ENCODE results near the gene ELMO1.

The ELMO1 gene

DNA sequence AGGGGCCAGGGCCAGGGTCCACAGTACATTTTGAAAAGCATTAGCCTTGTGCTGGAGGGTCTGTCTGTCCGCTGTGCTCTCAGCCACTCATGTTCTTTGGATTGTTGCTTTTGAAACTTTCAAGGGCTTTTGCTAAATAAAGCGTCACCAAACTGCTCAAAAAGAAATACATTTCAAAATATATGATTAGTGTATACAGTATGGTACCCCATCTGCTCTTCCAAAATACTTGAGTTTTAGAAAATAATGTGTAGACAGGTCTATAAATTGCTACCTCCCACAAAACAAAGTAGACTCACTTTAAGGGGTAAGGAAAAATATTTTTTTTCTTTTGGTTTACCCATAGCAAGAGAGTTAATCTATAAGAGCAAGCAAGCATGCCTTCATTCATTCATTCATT lies 530.1 kb downstream of the ELMO1 start:
- Histone ChIP-seq H3K36me3 (ENCODE audit: insufficient read depth, low read length) (no peaks in the 10 kb centered on the region), H3K27ac (ENCODE audit: low read depth, low read length) (no peak overlapping the region)

GRCh38 chr7:36916619-36917018 lies 532.0 kb downstream of the ELMO1 start:
- Histone ChIP-seq H3K9me3 (ENCODE audit: low read length) (no peaks in the 10 kb centered on the region), H3K36me3 (ENCODE audit: insufficient read depth, low read length) (no peaks in the 10 kb centered on the region), H3K27me3 (ENCODE audit: control insufficient read depth in 1 of 2, insufficient read depth in 2 of 2, low read length in 2 of 2) (no peaks in the 10 kb centered on the region), H3K27ac (ENCODE audit: low read depth, low read length) (no peak overlapping the region), H3K4me1 (ENCODE audit: insufficient read depth, low read length) (no peaks in the 10 kb centered on the region), H3K4me3 (ENCODE audit: low read depth in 1 of 2, low read length in 2 of 2) (no peak overlapping the region), H3K9ac (ENCODE audit: low read length) (no peak overlapping the region)

More for the DNA sequence above, 530.1 kb downstream of the ELMO1 start:
- Histone ChIP-seq H3K4me3 (ENCODE audit: low read depth in 1 of 2, low read length in 2 of 2) (no peak overlapping the region), H3K4me1 (ENCODE audit: insufficient read depth, low read length) (peaks cover under 1% of the 10 kb centered on the region), H3K27me3 (ENCODE audit: control insufficient read depth in 1 of 2, insufficient read depth in 2 of 2, low read length in 2 of 2) (no peaks in the 10 kb centered on the region), H3K9ac (ENCODE audit: low read length) (no peak overlapping the region), H3K9me3 (ENCODE audit: low read length) (no peaks in the 10 kb centered on the region)

GRCh38 chr7:36916116-36916515 lies 532.5 kb downstream of the ELMO1 start:
- H3K9me3 ChIP-seq (ENCODE audit: low read length) = no peaks in the 10 kb centered on the region
- no peak overlapping the region for H3K27ac ChIP-seq (ENCODE audit: low read depth, low read length)
- no peaks in the 10 kb centered on the region for H3K36me3 ChIP-seq (ENCODE audit: insufficient read depth, low read length)
- H3K27me3 ChIP-seq (ENCODE audit: control insufficient read depth in 1 of 2, insufficient read depth in 2 of 2, low read length in 2 of 2) = no peaks in the 10 kb centered on the region
- H3K4me3 ChIP-seq (ENCODE audit: low read depth in 1 of 2, low read length in 2 of 2) = no peak overlapping the region
- H3K9ac ChIP-seq (ENCODE audit: low read length) = no peak overlapping the region
- H3K4me1 ChIP-seq (ENCODE audit: insufficient read depth, low read length) = no peaks in the 10 kb centered on the region

- no peak overlapping the region for H3K4me3 ChIP-seq (ENCODE audit: low read depth in 1 of 2, low read length in 2 of 2)
- no peaks in the 10 kb centered on the region for H3K36me3 ChIP-seq (ENCODE audit: insufficient read depth, low read length)
- H3K4me1 ChIP-seq (ENCODE audit: insufficient read depth, low read length) = no peaks in the 10 kb centered on the region
- no peak overlapping the region for H3K27ac ChIP-seq (ENCODE audit: low read depth, low read length)
- no peak overlapping the region for H3K9ac ChIP-seq (ENCODE audit: low read length)
- no peaks in the 10 kb centered on the region for H3K27me3 ChIP-seq (ENCODE audit: control insufficient read depth in 1 of 2, insufficient read depth in 2 of 2, low read length in 2 of 2)
- H3K9me3 ChIP-seq (ENCODE audit: low read length) = no peaks in the 10 kb centered on the region
Measured at GRCh38 chr7:36911788-36912187, 536.9 kb downstream of the ELMO1 start.

GRCh38 chr7:36910859-36911258 lies 537.8 kb downstream of the ELMO1 start:
- Histone ChIP-seq H3K36me3 (ENCODE audit: insufficient read depth, low read length) (no peaks in the 10 kb centered on the region), H3K9me3 (ENCODE audit: low read length) (no peaks in the 10 kb centered on the region), H3K27ac (ENCODE audit: low read depth, low read length) (no peak overlapping the region), H3K9ac (ENCODE audit: low read length) (no peak overlapping the region), H3K27me3 (ENCODE audit: control insufficient read depth in 1 of 2, insufficient read depth in 2 of 2, low read length in 2 of 2) (no peaks in the 10 kb centered on the region), H3K4me1 (ENCODE audit: insufficient read depth, low read length) (no peaks in the 10 kb centered on the region), H3K4me3 (ENCODE audit: low read depth in 1 of 2, low read length in 2 of 2) (no peak overlapping the region)

GRCh38 chr7:36910401-36910800 lies 538.3 kb downstream of the ELMO1 start:
- no peak overlapping the region for H3K4me3 ChIP-seq (ENCODE audit: low read depth in 1 of 2, low read length in 2 of 2)
- no peak overlapping the region for H3K27ac ChIP-seq (ENCODE audit: low read depth, low read length)
- no peaks in the 10 kb centered on the region for H3K27me3 ChIP-seq (ENCODE audit: control insufficient read depth in 1 of 2, insufficient read depth in 2 of 2, low read length in 2 of 2)
- H3K9me3 ChIP-seq (ENCODE audit: low read length) = no peaks in the 10 kb centered on the region
- H3K9ac ChIP-seq (ENCODE audit: low read length) = no peak overlapping the region
- no peaks in the 10 kb centered on the region for H3K36me3 ChIP-seq (ENCODE audit: insufficient read depth, low read length)
- H3K4me1 ChIP-seq (ENCODE audit: insufficient read depth, low read length) = no peaks in the 10 kb centered on the region

DNA sequence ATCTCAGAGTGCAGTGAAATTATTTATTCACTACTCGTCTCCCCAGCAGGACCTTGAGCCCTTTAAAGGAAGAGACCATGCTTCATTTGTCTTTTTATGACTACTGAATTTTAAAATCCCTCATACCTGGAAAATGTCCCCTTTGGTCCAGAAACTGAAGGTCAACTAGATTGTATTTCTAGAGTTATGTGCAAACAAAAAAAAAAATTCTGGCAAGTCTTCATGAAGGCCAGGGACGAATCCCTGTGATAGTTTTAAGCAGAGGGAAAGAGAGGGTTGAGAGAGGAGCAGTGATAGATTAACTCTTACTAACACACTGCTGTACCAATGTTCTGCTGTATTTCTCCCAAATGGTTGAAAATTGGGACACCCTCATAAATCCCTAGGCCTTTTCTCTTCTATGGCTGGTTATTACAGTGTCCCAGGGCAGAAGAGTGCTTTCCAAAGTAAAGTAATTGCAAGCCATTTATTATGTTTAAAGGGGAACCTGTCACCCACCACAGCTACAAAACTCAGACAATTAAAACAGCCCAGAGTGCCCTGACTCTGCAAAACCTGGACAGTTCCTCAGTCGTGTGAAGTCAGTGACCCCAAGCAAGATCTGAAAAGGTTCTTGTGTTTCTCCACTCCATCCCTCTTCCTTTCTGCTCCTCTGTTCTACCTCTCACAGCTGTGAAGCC lies 541.6 kb downstream of the ELMO1 start:
- Histone ChIP-seq H3K4me3 (ENCODE audit: low read depth in 1 of 2, low read length in 2 of 2) (no peak overlapping the region), H3K4me1 (ENCODE audit: insufficient read depth, low read length) (no peaks in the 10 kb centered on the region), H3K9ac (ENCODE audit: low read length) (no peak overlapping the region), H3K27me3 (ENCODE audit: control insufficient read depth in 1 of 2, insufficient read depth in 2 of 2, low read length in 2 of 2) (no peaks in the 10 kb centered on the region), H3K27ac (ENCODE audit: low read depth, low read length) (no peak overlapping the region), H3K9me3 (ENCODE audit: low read length) (no peaks in the 10 kb centered on the region), H3K36me3 (ENCODE audit: insufficient read depth, low read length) (no peaks in the 10 kb centered on the region)

DNA sequence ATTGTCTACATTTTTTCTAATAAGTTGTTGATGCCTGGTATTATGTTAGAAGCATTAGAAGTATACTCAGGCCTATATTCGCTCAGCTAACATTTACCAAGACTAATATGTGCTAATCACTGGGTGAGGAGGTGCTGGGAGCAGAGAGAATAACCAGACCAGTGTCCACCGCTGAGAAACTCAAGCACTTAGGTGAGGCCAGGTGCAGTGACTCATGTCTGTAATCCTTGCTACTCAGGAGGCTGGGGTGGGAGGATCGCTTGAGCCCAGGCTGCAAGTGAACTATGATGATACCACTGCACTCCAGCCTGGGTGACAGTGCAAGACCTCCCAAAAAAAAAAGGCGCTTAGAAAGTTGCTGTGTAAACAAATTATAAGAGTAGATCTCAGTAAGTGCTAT lies 542.2 kb downstream of the ELMO1 start:
- Histone ChIP-seq H3K4me3 (ENCODE audit: low read depth in 1 of 2, low read length in 2 of 2) (no peak overlapping the region), H3K4me1 (ENCODE audit: insufficient read depth, low read length) (no peaks in the 10 kb centered on the region), H3K36me3 (ENCODE audit: insufficient read depth, low read length) (no peaks in the 10 kb centered on the region), H3K9me3 (ENCODE audit: low read length) (no peaks in the 10 kb centered on the region), H3K27ac (ENCODE audit: low read depth, low read length) (no peak overlapping the region), H3K9ac (ENCODE audit: low read length) (no peak overlapping the region), H3K27me3 (ENCODE audit: control insufficient read depth in 1 of 2, insufficient read depth in 2 of 2, low read length in 2 of 2) (no peaks in the 10 kb centered on the region)

- no peak overlapping the region for H3K27ac ChIP-seq (ENCODE audit: low read depth, low read length)
- H3K36me3 ChIP-seq (ENCODE audit: insufficient read depth, low read length) = no peaks in the 10 kb centered on the region
- no peaks in the 10 kb centered on the region for H3K4me1 ChIP-seq (ENCODE audit: insufficient read depth, low read length)
- no peak overlapping the region for H3K4me3 ChIP-seq (ENCODE audit: low read depth in 1 of 2, low read length in 2 of 2)
- H3K9me3 ChIP-seq (ENCODE audit: low read length) = no peaks in the 10 kb centered on the region
- H3K27me3 ChIP-seq (ENCODE audit: control insufficient read depth in 1 of 2, insufficient read depth in 2 of 2, low read length in 2 of 2) = no peaks in the 10 kb centered on the region
- H3K9ac ChIP-seq (ENCODE audit: low read length) = no peak overlapping the region
Measured at GRCh38 chr7:36905841-36906240, 542.8 kb downstream of the ELMO1 start.

GRCh38 chr7:36904802-36905201 lies 543.9 kb downstream of the ELMO1 start:
- Histone ChIP-seq H3K4me1 (ENCODE audit: insufficient read depth, low read length) (no peaks in the 10 kb centered on the region), H3K27me3 (ENCODE audit: control insufficient read depth in 1 of 2, insufficient read depth in 2 of 2, low read length in 2 of 2) (no peaks in the 10 kb centered on the region), H3K27ac (ENCODE audit: low read depth, low read length) (no peak overlapping the region), H3K9me3 (ENCODE audit: low read length) (no peaks in the 10 kb centered on the region), H3K4me3 (ENCODE audit: low read depth in 1 of 2, low read length in 2 of 2) (no peak overlapping the region), H3K36me3 (ENCODE audit: insufficient read depth, low read length) (no peaks in the 10 kb centered on the region), H3K9ac (ENCODE audit: low read length) (no peak overlapping the region)

DNA sequence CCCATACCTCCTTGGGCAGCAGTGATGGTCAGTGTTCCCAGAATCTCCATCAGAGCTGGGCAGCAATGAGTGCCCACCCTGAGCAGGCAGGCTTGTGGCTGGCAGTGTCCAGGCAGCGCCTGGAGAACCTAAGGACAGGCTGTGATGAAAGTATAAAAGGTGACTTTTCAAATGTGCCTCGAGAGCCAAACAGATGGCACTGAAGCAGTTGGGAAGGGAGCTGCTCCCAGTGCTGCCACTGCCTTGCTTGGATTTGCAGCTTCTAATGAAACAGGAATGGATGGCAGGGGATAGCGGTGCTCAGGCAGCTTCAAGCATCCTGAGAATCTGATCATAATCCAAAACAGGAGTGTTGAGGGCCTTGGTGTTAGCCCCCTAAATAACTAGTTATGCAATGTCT lies 544.6 kb downstream of the ELMO1 start:
- Histone ChIP-seq H3K27me3 (ENCODE audit: control insufficient read depth in 1 of 2, insufficient read depth in 2 of 2, low read length in 2 of 2) (no peaks in the 10 kb centered on the region), H3K9me3 (ENCODE audit: low read length) (no peaks in the 10 kb centered on the region), H3K27ac (ENCODE audit: low read depth, low read length) (no peak overlapping the region), H3K4me3 (ENCODE audit: low read depth in 1 of 2, low read length in 2 of 2) (no peak overlapping the region), H3K4me1 (ENCODE audit: insufficient read depth, low read length) (no peaks in the 10 kb centered on the region), H3K36me3 (ENCODE audit: insufficient read depth, low read length) (no peaks in the 10 kb centered on the region), H3K9ac (ENCODE audit: low read length) (no peak overlapping the region)

- H3K4me3 ChIP-seq (ENCODE audit: low read depth in 1 of 2, low read length in 2 of 2) = no peak overlapping the region
- H3K27ac ChIP-seq (ENCODE audit: low read depth, low read length) = no peak overlapping the region
- no peaks in the 10 kb centered on the region for H3K4me1 ChIP-seq (ENCODE audit: insufficient read depth, low read length)
- no peaks in the 10 kb centered on the region for H3K36me3 ChIP-seq (ENCODE audit: insufficient read depth, low read length)
- H3K9me3 ChIP-seq (ENCODE audit: low read length) = no peaks in the 10 kb centered on the region
- no peak overlapping the region for H3K9ac ChIP-seq (ENCODE audit: low read length)
- no peaks in the 10 kb centered on the region for H3K27me3 ChIP-seq (ENCODE audit: control insufficient read depth in 1 of 2, insufficient read depth in 2 of 2, low read length in 2 of 2)
Measured at GRCh38 chr7:36900988-36901710, 547.5 kb downstream of the ELMO1 start.

All from muscle layer of colon (tissue), 2 donors.